Naive thymus-derived CD8-positive, alpha-beta T cell (primary cell): ENCODE measurements around the gene MED23. TPM values are rescaled to one million over a fixed set of nuclear protein-coding genes. Genes with fewer than 3 reads are reported as not detected.

ENCODE experiments used
- ATAC-seq, 2 donors: fragments of 150-1000 bp; cut with Tn5 transposase in 1 of 2; sonication (Bioruptor Pico), chemical (Tn5 transposase) in 1 of 2; 1 replicate in 1 of 2; 2 replicates in 1 of 2; pipeline ENCODE4 v1.10.0; 2021; ENCODE audit warnings: mild to moderate bottlenecking in 2 of 2, moderate library complexity in 2 of 2
- POLR2A ChIA-PET: fragments of 350-600 bp; sonication (Branson Sonifier 250); formaldehyde crosslinking; loops from one replicate; lab custom pipeline; 2021; ENCODE audit warnings: antibody characterized with exemption; lab: Charles Lee
- DNase-seq, 10 donors: peaks; one replicate each; pipeline versions ENCODE4 v3.0.0 to v3.0.0-alpha.2; 2020 to 2022
- H3K27ac Mint-ChIP-seq, 10 donors: one replicate each; pipeline ENCODE4 v1.8.0; 2020 to 2022; ENCODE audit warnings: mild to moderate bottlenecking in 10 of 10, mixed read lengths in 10 of 10, moderate library complexity in 4 of 10, inconsistent platforms in 1 of 10
- H3K27me3 Mint-ChIP-seq, 5 donors: one replicate each; pipeline ENCODE4 v1.8.0; 2021 to 2022; ENCODE audit warnings: mixed read lengths in 5 of 5
- H3K36me3 Mint-ChIP-seq, 3 donors: one replicate each; pipeline ENCODE4 v1.8.0; 2020 to 2022; ENCODE audit warnings: mixed read lengths in 3 of 3, mild to moderate bottlenecking in 2 of 3, inconsistent platforms in 1 of 3
- H3K4me1 Mint-ChIP-seq, 4 donors: one replicate each; pipeline ENCODE4 v1.8.0; 2021 to 2022; ENCODE audit warnings: mixed read lengths in 4 of 4
- H3K4me3 Mint-ChIP-seq, 10 donors: one replicate each; pipeline ENCODE4 v1.8.0; 2020 to 2022; ENCODE audit warnings: mild to moderate bottlenecking in 10 of 10, mixed read lengths in 10 of 10, moderate library complexity in 6 of 10, inconsistent platforms in 1 of 10
- H3K9me3 Mint-ChIP-seq, 9 donors: one replicate each; pipeline ENCODE4 v1.8.0; 2020 to 2022; ENCODE audit warnings: mixed read lengths in 9 of 9, mild to moderate bottlenecking in 3 of 9, inconsistent platforms in 1 of 9, moderate library complexity in 1 of 9
- polyA plus RNA-seq, 3 donors: library from polyadenylated mRNA; unstranded; fragments of 300-500 nt; fragmentation: Illumina TruSeq; gene quantifications; one replicate each; pipeline ENCODE4 v1.2.3, GENCODE V29; 2021
- total RNA-seq, 8 experiments: library from RNA in 2 of 8; stranded (reverse) in 2 of 8; gene quantifications; one replicate each; pipeline ENCODE4 v1.2.3 and lab custom pipeline; 2021 to 2026

Gene MED23
- total and polyA plus RNA-seq, 5 experiments from 2014 or later = 8.6 to 56.2 (median 13.4) TPM

DNA sequence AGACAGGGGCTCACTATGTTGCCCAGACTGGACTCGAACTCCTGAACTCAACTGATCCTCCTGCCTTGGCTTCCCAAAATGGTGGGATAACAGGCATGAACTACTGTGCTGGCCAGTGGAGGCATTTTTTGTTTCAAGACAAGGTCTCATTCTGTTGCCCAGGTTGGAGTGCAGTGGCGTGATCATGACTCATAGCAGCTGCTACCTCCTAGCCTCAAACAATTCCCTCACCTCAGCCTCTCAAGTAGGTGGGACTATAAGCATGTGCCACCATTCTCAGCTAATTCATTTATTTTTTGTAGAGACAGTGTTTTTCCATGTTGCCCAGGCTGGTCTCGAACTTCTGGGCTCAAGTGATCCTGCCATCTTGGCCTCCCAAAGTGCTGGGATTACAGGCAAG, 26.3 kb upstream of the MED23 start:
- peaks cover 0 to 2% (median 0%) of the 10 kb centered on the region in 4 donors for H3K4me1 Mint-ChIP-seq

DNA sequence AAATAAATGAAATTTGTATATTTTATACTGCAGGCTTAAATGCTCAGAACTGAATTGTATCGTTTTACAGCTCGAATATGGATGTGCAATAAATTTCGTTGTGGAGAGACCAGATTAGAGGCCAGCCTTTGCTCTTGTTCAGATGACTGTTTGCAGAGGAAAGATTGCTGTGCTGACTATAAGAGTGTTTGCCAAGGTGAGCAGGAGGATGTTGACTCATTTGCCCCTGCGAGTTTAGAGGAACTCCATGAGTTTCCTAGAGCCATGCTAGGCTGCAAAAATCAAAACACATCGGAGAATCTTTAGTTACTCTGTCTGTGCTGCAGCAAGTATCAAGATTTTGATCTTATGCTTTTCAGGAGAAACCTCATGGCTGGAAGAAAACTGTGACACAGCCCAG, 24.4 kb upstream of the MED23 start:
- H3K9me3 Mint-ChIP-seq = no peaks in the 10 kb centered on the region
- DNase-seq (no peak), ATAC-seq (no peak)
- H3K4me1 Mint-ChIP-seq = peaks cover 0 to 2% (median 0%) of the 10 kb centered on the region in 4 donors
- peaks cover 0 to 5% (median 0%) of the 10 kb centered on the region in 5 donors for H3K27me3 Mint-ChIP-seq
- POLR2A ChIA-PET = no interaction called here
- H3K36me3 Mint-ChIP-seq = peaks cover 0 to 5% (median 0%) of the 10 kb centered on the region in 3 donors
- H3K27ac Mint-ChIP-seq = no peak overlapping the region
- no peak overlapping the region for H3K4me3 Mint-ChIP-seq

More for the DNA sequence above, 26.3 kb upstream of the MED23 start:
- ATAC-seq (no peak), DNase-seq (no peak)
- Mint-ChIP-seq H3K9me3 (no peaks in the 10 kb centered on the region), H3K27me3 (peaks cover 0 to 1% (median 0%) of the 10 kb centered on the region in 5 donors), H3K36me3 (peaks cover 0 to 5% (median 0%) of the 10 kb centered on the region in 3 donors), H3K4me3 (no peak overlapping the region), H3K27ac (no peak overlapping the region)
- POLR2A ChIA-PET = no interaction called here

DNA sequence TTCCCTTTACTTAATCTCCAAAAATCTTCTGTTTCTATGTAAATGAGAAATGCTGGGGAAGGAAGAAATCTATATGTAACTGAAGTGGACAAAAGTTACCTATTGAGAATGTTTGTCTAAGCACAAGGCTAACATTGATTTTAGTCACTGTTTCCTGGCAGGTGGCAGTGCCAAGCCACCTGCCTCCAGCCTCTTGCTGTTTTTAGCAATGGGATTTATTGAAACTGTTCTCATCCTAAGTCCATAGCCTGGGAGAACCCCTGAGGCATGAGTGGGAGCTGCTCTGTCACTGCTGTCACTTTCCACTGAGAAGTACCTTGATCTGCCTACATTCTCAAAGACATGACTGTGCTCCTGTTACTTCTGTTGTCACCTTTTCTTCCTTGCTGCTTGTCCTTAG, 23.7 kb upstream of the MED23 start:
- no peak for DNase-seq
- Mint-ChIP-seq H3K4me1 (peaks cover 0 to 2% (median 0%) of the 10 kb centered on the region in 4 donors), H3K9me3 (no peaks in the 10 kb centered on the region), H3K27me3 (peaks cover 0 to 5% (median 0%) of the 10 kb centered on the region in 5 donors), H3K27ac (no peak overlapping the region), H3K4me3 (no peak overlapping the region), H3K36me3 (peaks cover 0 to 5% (median 0%) of the 10 kb centered on the region in 3 donors)
- POLR2A ChIA-PET = no interaction called here
- ATAC-seq = no peak

DNA sequence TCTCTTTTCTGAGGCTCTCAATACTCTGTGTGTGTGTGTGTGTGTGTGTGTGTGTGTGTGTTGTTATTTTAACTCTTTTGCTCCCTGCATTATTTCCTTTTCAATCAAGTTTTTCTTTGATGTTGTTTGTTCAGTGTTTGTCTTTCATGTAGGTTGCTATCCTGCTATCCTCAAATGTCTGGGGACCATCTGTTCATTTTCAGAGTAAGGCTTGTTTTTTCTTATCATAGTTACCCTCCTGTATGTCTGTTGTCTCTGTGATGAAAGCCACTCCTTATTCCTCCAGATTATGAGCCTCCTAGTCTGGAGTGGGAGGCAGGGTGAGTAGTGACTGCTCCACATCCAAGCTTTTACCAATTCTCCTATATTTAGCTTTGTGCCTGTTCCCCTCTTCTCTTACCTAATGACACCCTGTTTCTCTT, 18.2 kb upstream of the MED23 start:
- no peak for ATAC-seq
- POLR2A ChIA-PET = interaction anchor here (0.6 kb wide), 1 partner anchor 814 kb away, joined by 3 read pairs; no protein-coding TSS in a partner anchor
- peaks cover 0 to 2% (median 0%) of the 10 kb centered on the region in 4 donors for H3K4me1 Mint-ChIP-seq
- peaks cover 0 to 5% (median 1%) of the 10 kb centered on the region in 5 donors for H3K27me3 Mint-ChIP-seq
- no peak overlapping the region for H3K27ac Mint-ChIP-seq
- no peaks in the 10 kb centered on the region for H3K36me3 Mint-ChIP-seq
- DNase-seq = no peak
- no peaks in the 10 kb centered on the region for H3K9me3 Mint-ChIP-seq
- H3K4me3 Mint-ChIP-seq = no peak overlapping the region

DNA sequence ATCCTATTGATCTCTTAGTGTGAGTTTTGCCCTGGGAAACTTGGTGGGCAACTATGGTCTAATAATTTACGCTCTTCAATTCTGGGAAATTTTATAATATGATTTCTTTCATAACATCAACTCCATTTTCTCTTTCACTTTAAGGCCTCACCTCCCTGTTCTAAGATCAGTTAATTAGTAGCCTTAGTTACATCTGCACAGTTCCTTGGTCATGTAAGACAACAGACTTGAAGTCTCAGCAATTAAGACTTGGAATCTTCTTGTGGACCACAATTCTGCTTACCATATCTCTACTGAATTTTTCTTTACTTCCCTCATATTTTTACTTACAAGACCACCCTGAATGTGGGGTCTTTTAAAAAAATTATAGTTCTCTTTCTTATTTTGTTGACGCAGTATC, 17.8 kb upstream of the MED23 start:
- POLR2A ChIA-PET = interaction anchor here (0.6 kb wide), 1 partner anchor 814 kb away, joined by 3 read pairs; no protein-coding TSS in a partner anchor
- no peaks in the 10 kb centered on the region for H3K9me3 Mint-ChIP-seq
- no peak overlapping the region for H3K27ac Mint-ChIP-seq
- no peak overlapping the region for H3K4me3 Mint-ChIP-seq
- no peaks in the 10 kb centered on the region for H3K36me3 Mint-ChIP-seq
- ATAC-seq (no peak), DNase-seq (no peak)
- peaks cover 0 to 5% (median 1%) of the 10 kb centered on the region in 5 donors for H3K27me3 Mint-ChIP-seq
- H3K4me1 Mint-ChIP-seq = peaks cover 0 to 2% (median 0%) of the 10 kb centered on the region in 4 donors

DNA sequence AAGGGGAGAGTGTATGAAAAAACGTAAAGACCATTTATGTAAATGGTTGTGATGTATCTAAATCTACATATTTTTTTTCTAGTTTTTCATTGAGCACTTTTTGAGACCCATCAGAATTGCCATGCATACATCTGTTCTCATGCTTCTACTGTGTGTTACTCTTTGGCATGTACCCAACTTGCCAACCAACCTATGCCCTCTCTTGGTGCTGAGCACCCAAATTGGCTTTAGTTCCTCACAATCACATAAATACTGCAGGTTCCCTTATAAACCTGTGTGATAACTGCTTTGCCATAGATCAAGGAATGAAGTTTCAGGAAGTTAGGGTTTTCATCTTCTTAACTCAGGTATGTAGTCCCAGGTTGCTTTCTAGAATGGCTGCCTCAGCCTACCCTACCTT, 16.9 kb upstream of the MED23 start:
- POLR2A ChIA-PET = no interaction called here
- Mint-ChIP-seq H3K36me3 (no peaks in the 10 kb centered on the region), H3K27me3 (peaks cover 0 to 5% (median 1%) of the 10 kb centered on the region in 5 donors), H3K4me1 (peaks cover 0 to 2% (median 0%) of the 10 kb centered on the region in 4 donors), H3K4me3 (no peak overlapping the region), H3K9me3 (no peaks in the 10 kb centered on the region), H3K27ac (no peak overlapping the region)
- ATAC-seq = no peak
- no peak for DNase-seq

DNA sequence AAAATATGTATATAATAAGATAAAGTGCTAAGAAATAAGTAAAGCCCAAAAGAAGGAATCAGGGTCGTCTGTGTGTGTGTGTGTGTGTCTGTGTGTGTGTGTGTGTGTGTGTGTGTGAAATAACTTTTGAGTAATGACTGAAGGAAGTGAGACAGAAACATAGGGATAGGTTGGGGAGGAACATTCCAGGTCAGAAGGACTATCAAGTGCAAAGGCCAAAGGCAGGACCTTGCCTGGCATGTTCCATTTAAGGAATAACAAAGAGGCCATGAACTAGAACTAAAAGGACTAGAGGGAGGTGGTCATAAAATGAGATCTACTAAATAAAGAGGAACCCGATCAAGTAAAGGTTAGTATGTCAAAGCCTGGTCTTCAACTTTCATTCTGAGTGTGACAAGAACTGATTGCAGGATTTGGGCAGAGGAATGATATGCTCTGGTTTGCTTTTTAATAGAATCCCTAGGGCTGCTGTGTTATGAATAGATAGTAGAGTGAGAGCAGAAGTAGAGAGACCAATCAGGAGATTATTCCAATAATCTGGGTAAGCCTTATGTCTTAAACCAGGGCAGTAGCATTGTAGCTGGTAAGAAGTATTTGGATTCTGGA, 15.9 kb upstream of the MED23 start:
- Mint-ChIP-seq H3K36me3 (no peaks in the 10 kb centered on the region), H3K4me1 (no peaks in the 10 kb centered on the region), H3K9me3 (no peaks in the 10 kb centered on the region), H3K27ac (no peak overlapping the region), H3K27me3 (peaks cover 0 to 2% (median 0%) of the 10 kb centered on the region in 5 donors), H3K4me3 (no peak overlapping the region)
- no peak for DNase-seq
- POLR2A ChIA-PET = no interaction called here
- ATAC-seq = no peak

DNA sequence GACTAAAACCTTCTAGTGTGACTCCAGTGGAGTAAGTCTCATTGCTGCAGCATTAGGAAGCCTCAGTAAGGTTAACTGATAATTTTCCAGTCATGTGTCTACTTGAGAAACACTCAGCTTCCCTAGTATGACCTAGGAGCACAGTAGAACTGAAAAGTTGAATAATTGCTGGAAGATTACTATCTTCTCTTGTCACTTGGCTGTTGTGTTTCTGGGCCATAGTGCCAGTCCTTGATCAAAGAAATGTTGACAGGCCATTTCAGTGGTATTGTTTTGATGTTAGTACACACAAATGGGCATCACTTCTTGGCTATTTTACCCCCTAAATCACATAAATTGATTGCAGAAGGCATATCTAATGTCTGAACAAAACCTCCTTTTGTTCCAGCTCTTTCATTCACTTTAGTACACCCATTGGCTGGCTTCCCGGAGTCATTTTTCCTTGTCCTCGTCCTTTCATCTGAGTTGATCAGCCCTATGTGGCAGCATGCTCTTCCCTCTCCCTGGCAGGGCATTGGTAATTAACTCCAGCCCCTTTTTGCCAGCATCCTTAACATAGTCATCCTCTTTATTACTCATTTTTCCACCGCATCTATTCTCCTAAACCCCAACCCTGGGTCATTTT, 15.1 kb upstream of the MED23 start:
- H3K27ac Mint-ChIP-seq = no peak overlapping the region
- no peaks in the 10 kb centered on the region for H3K4me1 Mint-ChIP-seq
- H3K27me3 Mint-ChIP-seq = peaks cover 0 to 2% (median 0%) of the 10 kb centered on the region in 5 donors
- DNase-seq (no peak), ATAC-seq (no peak)
- H3K9me3 Mint-ChIP-seq = no peaks in the 10 kb centered on the region
- no peaks in the 10 kb centered on the region for H3K36me3 Mint-ChIP-seq
- no peak overlapping the region for H3K4me3 Mint-ChIP-seq
- POLR2A ChIA-PET = no interaction called here

DNA sequence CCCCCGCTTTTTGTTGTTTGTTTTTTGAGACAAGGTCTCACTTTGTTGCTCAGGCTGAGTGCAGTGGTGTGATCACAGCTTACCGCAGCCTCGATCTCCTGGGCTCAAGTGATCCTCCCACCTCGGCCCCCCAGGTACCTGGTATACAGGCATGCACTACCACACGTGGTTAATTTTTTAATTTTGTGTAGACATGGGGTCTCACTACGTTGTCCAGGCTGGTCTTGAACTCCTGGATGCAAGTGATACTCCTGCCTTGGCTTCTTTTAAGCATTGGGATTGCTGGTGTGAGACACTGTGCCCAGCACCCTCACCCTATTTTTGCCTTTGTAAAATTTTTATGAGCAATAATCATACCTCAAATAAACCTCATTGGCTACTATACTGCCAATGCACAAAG, 14.5 kb upstream of the MED23 start:
- H3K27me3 Mint-ChIP-seq = peaks cover 0 to 2% (median 0%) of the 10 kb centered on the region in 5 donors
- no peak for DNase-seq
- POLR2A ChIA-PET = no interaction called here
- no peaks in the 10 kb centered on the region for H3K36me3 Mint-ChIP-seq
- no peaks in the 10 kb centered on the region for H3K9me3 Mint-ChIP-seq
- no peak overlapping the region for H3K27ac Mint-ChIP-seq
- no peaks in the 10 kb centered on the region for H3K4me1 Mint-ChIP-seq
- no peak for ATAC-seq
- no peak overlapping the region for H3K4me3 Mint-ChIP-seq

DNA sequence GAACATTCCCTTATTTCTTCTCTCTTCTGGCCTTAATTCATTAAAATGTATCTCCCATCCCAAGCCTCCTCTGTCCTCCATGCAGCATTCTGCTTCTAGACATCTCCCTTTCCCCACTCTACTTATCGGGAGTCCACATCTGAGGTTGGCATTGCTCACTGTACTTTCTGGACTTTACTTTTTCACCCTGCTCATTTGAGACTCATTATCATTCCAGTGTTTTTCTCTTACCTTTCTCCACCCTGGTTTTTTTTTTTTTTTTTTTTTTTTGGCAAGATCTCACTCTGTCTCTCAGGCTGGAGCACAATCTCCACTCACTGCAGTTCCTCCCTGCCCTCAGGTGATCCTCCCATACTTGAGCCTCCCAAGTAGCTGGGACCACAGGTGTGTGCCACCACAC, 13.5 kb upstream of the MED23 start:
- Mint-ChIP-seq H3K4me1 (no peaks in the 10 kb centered on the region), H3K27ac (no peak overlapping the region), H3K36me3 (no peaks in the 10 kb centered on the region), H3K4me3 (no peak overlapping the region), H3K9me3 (no peaks in the 10 kb centered on the region), H3K27me3 (peaks cover 0 to 2% (median 0%) of the 10 kb centered on the region in 5 donors)
- no peak for ATAC-seq
- DNase-seq = no peak
- POLR2A ChIA-PET = no interaction called here

DNA sequence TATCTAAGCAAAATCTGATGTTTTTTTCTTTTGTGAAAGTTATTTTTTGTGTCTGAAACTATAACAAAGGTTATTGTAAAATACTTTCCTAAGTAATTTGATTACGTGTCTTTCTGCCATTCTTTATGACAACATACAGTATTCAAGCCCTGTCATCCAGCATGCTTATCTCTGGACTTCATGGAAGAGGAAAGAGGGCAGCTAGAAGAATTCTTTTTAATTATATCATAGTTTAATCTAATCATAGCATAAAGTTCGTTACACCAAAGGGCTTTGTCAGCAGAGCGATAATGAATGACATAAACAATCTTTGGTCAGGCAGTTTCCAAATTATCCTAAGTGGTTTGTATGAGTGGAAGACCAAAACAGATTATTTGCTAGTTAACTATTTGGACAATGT, 12.5 kb upstream of the MED23 start:
- DNase-seq (no peak), ATAC-seq (no peak)
- Mint-ChIP-seq H3K27me3 (peaks cover 0 to 2% (median 0%) of the 10 kb centered on the region in 5 donors), H3K36me3 (no peaks in the 10 kb centered on the region), H3K4me3 (no peak overlapping the region), H3K27ac (no peak overlapping the region), H3K9me3 (no peaks in the 10 kb centered on the region), H3K4me1 (peaks cover 0 to 6% (median 0%) of the 10 kb centered on the region in 4 donors)
- POLR2A ChIA-PET = no interaction called here

DNA sequence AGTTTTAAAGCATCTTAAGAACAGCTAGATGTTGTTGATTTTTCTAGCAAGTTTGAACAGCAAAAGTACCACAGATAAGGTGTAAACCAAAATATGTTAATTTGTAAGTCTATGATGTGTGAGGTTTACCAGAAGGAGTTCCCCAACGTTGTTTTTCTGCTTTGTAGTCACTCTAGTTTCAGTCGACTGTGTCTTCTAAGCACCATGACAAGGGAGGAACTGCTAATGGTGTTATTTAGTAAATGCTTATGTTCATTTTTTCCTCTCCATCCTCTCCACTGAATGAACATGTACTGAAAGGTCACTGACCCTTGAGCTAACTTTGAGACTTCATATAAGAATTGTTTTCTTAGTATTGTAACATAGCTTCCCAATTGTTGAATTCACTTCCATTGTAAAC, 12.1 kb upstream of the MED23 start:
- Mint-ChIP-seq H3K4me1 (peaks cover 0 to 8% (median 0%) of the 10 kb centered on the region in 4 donors), H3K9me3 (no peaks in the 10 kb centered on the region), H3K27ac (no peak overlapping the region), H3K4me3 (no peak overlapping the region), H3K36me3 (no peaks in the 10 kb centered on the region), H3K27me3 (peaks cover 0 to 2% (median 0%) of the 10 kb centered on the region in 5 donors)
- no peak for DNase-seq
- POLR2A ChIA-PET = no interaction called here
- ATAC-seq = no peak

DNA sequence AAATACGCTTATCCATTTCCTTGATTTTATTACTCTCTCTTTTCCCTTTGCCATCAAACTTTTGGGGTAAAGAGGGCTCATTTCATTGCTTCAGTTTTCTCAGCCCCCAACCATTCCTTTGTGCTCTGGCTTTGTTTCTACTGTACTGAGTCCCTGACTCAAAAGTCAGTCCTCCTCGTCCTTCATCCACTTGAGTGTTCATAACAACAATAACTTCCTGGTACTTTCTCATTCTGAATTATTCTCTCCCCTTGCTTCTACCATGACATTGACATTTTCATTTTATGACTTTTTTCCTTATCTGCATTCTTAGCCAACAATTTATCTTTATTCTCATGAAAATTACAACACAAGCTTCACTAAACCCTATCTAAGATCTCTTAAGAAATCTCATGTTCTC, 10.0 kb upstream of the MED23 start:
- peak overlapping the region in 1 of 10 donors; percentile 54 for H3K27ac Mint-ChIP-seq
- DNase-seq = no peak
- no peaks in the 10 kb centered on the region for H3K9me3 Mint-ChIP-seq
- peaks cover 0 to 2% (median 0%) of the 10 kb centered on the region in 5 donors for H3K27me3 Mint-ChIP-seq
- no peak overlapping the region for H3K4me3 Mint-ChIP-seq
- POLR2A ChIA-PET = interaction anchor here (1.3 kb wide), 1 partner anchor 10 kb away, joined by 3 read pairs; the partner anchor contains the start of gene MED23
- H3K36me3 Mint-ChIP-seq = no peaks in the 10 kb centered on the region
- H3K4me1 Mint-ChIP-seq = peaks cover 0 to 8% (median 0%) of the 10 kb centered on the region in 4 donors
- no peak for ATAC-seq
